ENCODE results near the gene DGKI. TPM values are rescaled to one million over a fixed set of nuclear protein-coding genes. Genes with fewer than 3 reads are reported as not detected.

The DGKI gene
- total RNA-seq, 1 experiment from 2014 or later: 0.15 TPM

DNA sequence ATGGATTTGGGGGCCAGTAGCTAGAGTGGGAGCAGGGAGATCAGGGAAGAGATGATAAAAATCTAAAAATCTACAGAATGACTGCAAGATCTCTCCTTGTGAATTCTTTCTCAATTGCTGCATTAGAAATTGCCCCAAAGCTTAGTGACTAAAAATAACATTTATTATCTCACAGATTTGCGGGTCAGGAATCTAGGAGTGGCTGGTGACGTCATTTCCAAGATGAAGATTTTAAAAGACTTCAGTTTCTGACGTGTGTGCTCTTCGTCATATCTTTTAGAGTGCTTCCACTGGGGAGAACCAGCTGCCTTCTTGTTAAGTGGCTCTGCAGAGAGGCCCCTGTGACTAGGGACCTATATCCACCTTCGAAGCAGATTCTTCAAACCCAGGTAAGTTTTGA is 112.6 kb downstream of the DGKI start:
- Histone ChIP-seq H3K4me2 (ENCODE audit: low read length) (no peak overlapping the region), H3K36me3 (ENCODE audit: control insufficient read depth in 1 of 2, insufficient read depth in 2 of 2, low read length in 2 of 2) (no peaks in the 10 kb centered on the region), H3K79me2 (ENCODE audit: insufficient read depth, low read length) (no peaks in the 10 kb centered on the region), H3K4me3 (replicated peaks in 1 of 2; ENCODE audit: low read depth in 1 of 2, low read length in 2 of 2) (no peak overlapping the region), H3K27me3 (ENCODE audit: insufficient read depth, low read length) (peaks cover 12% of the 10 kb centered on the region), H3K9me3 (ENCODE audit: control insufficient read depth in 1 of 2, insufficient read depth in 1 of 2, low read depth in 1 of 2, low read length in 2 of 2) (no peaks in the 10 kb centered on the region), H3K4me1 (ENCODE audit: control insufficient read depth in 1 of 2, insufficient read depth in 2 of 2, low read length in 2 of 2) (no peaks in the 10 kb centered on the region), H3K9me2 (ENCODE audit: insufficient read depth) (no peaks in the 10 kb centered on the region), H2AFZ (ENCODE audit: low read depth, low read length, poor library complexity, severe bottlenecking) (no peak overlapping the region), H3K27ac (ENCODE audit: low read depth, low read length) (no peak overlapping the region), H4K20me1 (ENCODE audit: insufficient read depth) (no peaks in the 10 kb centered on the region), H3K9ac (ENCODE audit: low read length) (no peak overlapping the region)
- ChIA-PET POLR2A (no interaction called here), RAD21 (ENCODE audit: low non-redundant PET in 1 of 2, low total read pairs in 2 of 2, uncharacterized antibody in 2 of 2, unreplicated experiment in 2 of 2) (no interaction called here), CTCF (no interaction called here)
- no TSS peak for BruUV-seq (replicated peaks)
- no peak for ATAC-seq
- intact Hi-C loops (cut with micrococcal nuclease): no loop called here
- no peak for TF ChIP-seq CBX3 (IDR thresholded peaks at IDR 0.05; ENCODE audit: low read depth)
- TF ChIP-seq, protein P1, sequence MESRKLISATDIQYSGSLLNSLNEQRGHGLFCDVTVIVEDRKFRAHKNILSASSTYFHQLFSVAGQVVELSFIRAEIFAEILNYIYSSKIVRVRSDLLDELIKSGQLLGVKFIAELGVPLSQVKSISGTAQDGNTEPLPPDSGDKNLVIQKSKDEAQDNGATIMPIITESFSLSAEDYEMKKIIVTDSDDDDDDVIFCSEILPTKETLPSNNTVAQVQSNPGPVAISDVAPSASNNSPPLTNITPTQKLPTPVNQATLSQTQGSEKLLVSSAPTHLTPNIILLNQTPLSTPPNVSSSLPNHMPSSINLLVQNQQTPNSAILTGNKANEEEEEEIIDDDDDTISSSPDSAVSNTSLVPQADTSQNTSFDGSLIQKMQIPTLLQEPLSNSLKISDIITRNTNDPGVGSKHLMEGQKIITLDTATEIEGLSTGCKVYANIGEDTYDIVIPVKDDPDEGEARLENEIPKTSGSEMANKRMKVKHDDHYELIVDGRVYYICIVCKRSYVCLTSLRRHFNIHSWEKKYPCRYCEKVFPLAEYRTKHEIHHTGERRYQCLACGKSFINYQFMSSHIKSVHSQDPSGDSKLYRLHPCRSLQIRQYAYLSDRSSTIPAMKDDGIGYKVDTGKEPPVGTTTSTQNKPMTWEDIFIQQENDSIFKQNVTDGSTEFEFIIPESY (IDR thresholded peaks at IDR 0.05; ENCODE audit: extremely low read depth, insufficient replicate concordance, low read length): no peak
- no peak for TF ChIP-seq SP1 (IDR thresholded peaks at IDR 0.05; ENCODE audit: low read depth)
- no peak for TF ChIP-seq CEBPB (IDR thresholded peaks at IDR 0.05; ENCODE audit: low read depth)
- TF ChIP-seq FOSL1 (IDR thresholded peaks at IDR 0.05; ENCODE audit: low read depth): no peak
- no peak for TF ChIP-seq TCF7L2 (IDR thresholded peaks at IDR 0.05; ENCODE audit: borderline replicate concordance, extremely low read depth, insufficient read depth, insufficient read length)
- no peak for TF ChIP-seq ZNF274 (IDR thresholded peaks at IDR 0.05; ENCODE audit: low read depth, low read length)
- TF ChIP-seq YY1 (IDR thresholded peaks at IDR 0.05; ENCODE audit: extremely low read depth, insufficient replicate concordance, low read depth, low read length): no peak
- no peak for DNase-seq (ENCODE audit: low read depth, low spot score)

DNA sequence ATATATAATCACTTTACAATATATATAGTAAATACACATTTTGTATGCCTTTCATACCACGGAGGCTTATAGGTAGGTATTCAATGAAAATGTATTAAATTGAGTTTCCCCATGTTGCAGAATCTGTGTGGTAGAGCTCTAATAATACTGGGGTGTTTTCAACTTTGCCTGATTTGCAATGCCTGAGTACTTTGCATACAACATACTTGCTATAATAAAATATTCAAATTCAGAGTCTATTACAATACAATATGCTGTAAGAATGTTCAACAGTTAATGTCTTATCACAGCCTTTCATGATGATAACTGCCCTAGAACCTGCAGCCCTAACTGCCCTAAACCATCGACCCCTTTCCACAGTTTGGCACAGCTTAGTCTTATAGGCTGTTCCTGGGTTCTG is 114.6 kb downstream of the DGKI start:
- ATAC-seq (no peak), DNase-seq (ENCODE audit: low read depth, low spot score) (no peak)
- Histone ChIP-seq H3K4me3 (replicated peaks in 1 of 2; ENCODE audit: low read depth in 1 of 2, low read length in 2 of 2) (no peak overlapping the region), H3K27me3 (ENCODE audit: insufficient read depth, low read length) (peaks cover 8% of the 10 kb centered on the region; the same call in 1 of the 2 replicates), H3K4me1 (ENCODE audit: control insufficient read depth in 1 of 2, insufficient read depth in 2 of 2, low read length in 2 of 2) (no peaks in the 10 kb centered on the region), H3K36me3 (ENCODE audit: control insufficient read depth in 1 of 2, insufficient read depth in 2 of 2, low read length in 2 of 2) (no peaks in the 10 kb centered on the region), H4K20me1 (ENCODE audit: insufficient read depth) (no peaks in the 10 kb centered on the region), H3K79me2 (ENCODE audit: insufficient read depth, low read length) (no peaks in the 10 kb centered on the region), H3K9me3 (ENCODE audit: control insufficient read depth in 1 of 2, insufficient read depth in 1 of 2, low read depth in 1 of 2, low read length in 2 of 2) (no peaks in the 10 kb centered on the region), H3K27ac (ENCODE audit: low read depth, low read length) (no peak overlapping the region), H3K9ac (ENCODE audit: low read length) (no peak overlapping the region), H3K9me2 (ENCODE audit: insufficient read depth) (no peaks in the 10 kb centered on the region), H2AFZ (ENCODE audit: low read depth, low read length, poor library complexity, severe bottlenecking) (no peak overlapping the region), H3K4me2 (ENCODE audit: low read length) (no peak overlapping the region)
- ChIA-PET CTCF (no interaction called here), RAD21 (ENCODE audit: low non-redundant PET in 1 of 2, low total read pairs in 2 of 2, uncharacterized antibody in 2 of 2, unreplicated experiment in 2 of 2) (no interaction called here), POLR2A (no interaction called here)
- no TSS peak for BruUV-seq (replicated peaks)
- intact Hi-C loops (cut with micrococcal nuclease): no loop called here
- TF ChIP-seq CEBPB (IDR thresholded peaks at IDR 0.05; ENCODE audit: low read depth) (no peak), SRF (IDR thresholded peaks at IDR 0.05; ENCODE audit: low read depth) (no peak), TCF7L2 (IDR thresholded peaks at IDR 0.05; ENCODE audit: borderline replicate concordance, extremely low read depth, insufficient read depth, insufficient read length) (no peak), SP1 (IDR thresholded peaks at IDR 0.05; ENCODE audit: low read depth) (no peak), ZNF274 (IDR thresholded peaks at IDR 0.05; ENCODE audit: low read depth, low read length) (no peak), EZH2 (IDR thresholded peaks at IDR 0.05) (no peak), CBX3 (IDR thresholded peaks at IDR 0.05; ENCODE audit: low read depth) (no peak)
- TF ChIP-seq, protein P2, sequence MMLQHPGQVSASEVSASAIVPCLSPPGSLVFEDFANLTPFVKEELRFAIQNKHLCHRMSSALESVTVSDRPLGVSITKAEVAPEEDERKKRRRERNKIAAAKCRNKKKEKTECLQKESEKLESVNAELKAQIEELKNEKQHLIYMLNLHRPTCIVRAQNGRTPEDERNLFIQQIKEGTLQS (IDR thresholded peaks at IDR 0.05): no peak
- TF ChIP-seq, protein P1 (IDR thresholded peaks at IDR 0.05; ENCODE audit: extremely low read depth, insufficient replicate concordance, low read length): no peak
- TF ChIP-seq, protein P3, sequence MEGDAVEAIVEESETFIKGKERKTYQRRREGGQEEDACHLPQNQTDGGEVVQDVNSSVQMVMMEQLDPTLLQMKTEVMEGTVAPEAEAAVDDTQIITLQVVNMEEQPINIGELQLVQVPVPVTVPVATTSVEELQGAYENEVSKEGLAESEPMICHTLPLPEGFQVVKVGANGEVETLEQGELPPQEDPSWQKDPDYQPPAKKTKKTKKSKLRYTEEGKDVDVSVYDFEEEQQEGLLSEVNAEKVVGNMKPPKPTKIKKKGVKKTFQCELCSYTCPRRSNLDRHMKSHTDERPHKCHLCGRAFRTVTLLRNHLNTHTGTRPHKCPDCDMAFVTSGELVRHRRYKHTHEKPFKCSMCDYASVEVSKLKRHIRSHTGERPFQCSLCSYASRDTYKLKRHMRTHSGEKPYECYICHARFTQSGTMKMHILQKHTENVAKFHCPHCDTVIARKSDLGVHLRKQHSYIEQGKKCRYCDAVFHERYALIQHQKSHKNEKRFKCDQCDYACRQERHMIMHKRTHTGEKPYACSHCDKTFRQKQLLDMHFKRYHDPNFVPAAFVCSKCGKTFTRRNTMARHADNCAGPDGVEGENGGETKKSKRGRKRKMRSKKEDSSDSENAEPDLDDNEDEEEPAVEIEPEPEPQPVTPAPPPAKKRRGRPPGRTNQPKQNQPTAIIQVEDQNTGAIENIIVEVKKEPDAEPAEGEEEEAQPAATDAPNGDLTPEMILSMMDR (IDR thresholded peaks at IDR 0.05 in 2 of 3, conservative IDR thresholded peaks at IDR 0.05 in 1 of 3; ENCODE audit: borderline replicate concordance in 1 of 3, insufficient read depth in 1 of 3, low read depth in 2 of 3, low read length in 2 of 3): no peak

Data from HCT116 (cell line).